Head of caudate nucleus (tissue), 42 donors: ENCODE data around the gene MYBPC1.
A peak's percentile ranks its signal among the peaks of the same experiment; 100 is the strongest.
"Not testable (repeated sequence)": the region's sequence is repeated elsewhere in the genome, so short reads cannot be mapped to it uniquely, and the experiment has no call there.

ENCODE experiments used
- DNase-seq, 42 donors: peaks; one replicate each; pipeline versions ENCODE4 v3.0.0 to v3.0.0-alpha.2; 2020 to 2021; ENCODE audit warnings: mixed read lengths in 7 of 42
- intact Hi-C: fragments of 100-400 bp; cut with DNase I; formaldehyde crosslinking; loops from one replicate; pipeline ENCODE4 v1.15.0; 2022

Gene MYBPC1

DNA sequence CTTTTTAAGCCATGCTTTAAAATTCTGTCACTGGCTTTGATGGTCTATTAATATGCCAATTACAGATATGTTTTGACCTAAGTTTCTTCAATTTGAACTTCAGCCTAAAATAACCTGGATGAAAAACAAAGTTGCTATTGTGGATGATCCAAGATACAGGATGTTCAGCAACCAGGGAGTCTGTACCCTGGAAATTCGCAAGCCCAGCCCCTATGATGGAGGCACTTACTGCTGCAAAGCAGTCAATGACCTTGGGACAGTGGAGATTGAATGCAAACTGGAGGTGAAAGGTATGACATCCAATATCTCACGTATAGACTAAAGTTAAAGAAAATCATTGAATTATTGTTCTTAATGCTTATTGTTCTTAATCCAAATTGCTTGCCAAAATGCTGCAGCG, 85.5 kb downstream of the MYBPC1 start:
- no peak for DNase-seq
- intact Hi-C loops, result no loop called here

DNA sequence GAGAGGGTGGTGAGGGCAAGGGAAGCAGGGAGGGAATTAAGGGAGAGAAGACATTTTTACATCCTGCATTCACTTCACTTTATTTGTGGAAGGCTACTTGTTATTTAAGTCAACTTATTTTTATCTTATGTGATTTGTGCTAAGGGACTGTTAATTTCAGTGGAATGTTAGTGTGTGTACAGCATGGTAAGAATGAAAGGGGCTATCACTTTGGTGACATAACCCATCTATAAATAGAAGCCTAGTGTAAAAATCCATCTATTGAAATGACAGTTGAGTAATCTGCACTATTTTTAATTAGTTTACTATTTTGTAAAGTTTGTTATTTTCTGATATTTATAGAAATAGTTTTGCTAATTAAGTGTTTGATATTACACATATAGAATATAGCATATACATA, 85.9 kb downstream of the MYBPC1 start:
- intact Hi-C loops, result no loop called here
- DNase-seq, result no peak

DNA sequence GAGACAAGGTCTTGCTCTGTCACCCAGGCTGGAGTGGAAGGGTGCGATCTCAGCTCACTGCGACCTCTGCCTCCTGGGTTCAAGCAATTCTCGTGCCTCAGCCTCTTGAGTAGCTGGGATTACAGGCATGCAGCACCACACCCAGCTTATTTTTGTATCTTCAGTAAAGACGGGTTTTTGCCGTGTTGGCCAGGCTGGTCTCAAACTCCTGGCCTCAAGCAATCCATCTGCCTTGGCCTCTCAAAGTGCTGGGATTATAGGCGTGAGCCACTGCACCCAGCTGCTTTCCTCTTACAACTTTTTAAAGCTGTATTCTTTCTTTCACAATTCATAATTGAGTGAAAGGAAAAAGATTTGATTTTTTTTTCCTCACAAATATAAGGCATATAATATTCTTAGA, 86.9 kb downstream of the MYBPC1 start:
- intact Hi-C loops, DNase-seq: not testable (repeated sequence)

DNA sequence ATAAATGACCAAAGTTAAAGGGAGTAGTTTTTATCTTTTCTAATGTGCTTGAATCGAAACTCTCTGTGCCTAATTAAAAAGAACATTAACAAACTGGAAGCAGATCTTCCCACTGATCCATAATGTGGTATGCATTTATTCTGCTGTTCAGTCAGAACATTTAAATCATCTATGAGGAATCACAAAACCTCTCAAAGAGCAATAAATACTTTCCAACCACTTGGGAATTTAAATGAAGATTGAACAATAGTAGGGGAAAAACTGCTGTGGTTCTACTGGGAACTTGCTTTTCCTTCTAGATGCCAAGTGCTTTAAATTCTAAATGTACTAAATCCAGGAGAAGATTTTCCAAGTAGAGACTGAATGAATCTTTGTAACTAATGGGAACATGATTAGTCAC, 90.3 kb downstream of the MYBPC1 start:
- intact Hi-C loops, result no loop called here
- DNase-seq, result no peak

DNA sequence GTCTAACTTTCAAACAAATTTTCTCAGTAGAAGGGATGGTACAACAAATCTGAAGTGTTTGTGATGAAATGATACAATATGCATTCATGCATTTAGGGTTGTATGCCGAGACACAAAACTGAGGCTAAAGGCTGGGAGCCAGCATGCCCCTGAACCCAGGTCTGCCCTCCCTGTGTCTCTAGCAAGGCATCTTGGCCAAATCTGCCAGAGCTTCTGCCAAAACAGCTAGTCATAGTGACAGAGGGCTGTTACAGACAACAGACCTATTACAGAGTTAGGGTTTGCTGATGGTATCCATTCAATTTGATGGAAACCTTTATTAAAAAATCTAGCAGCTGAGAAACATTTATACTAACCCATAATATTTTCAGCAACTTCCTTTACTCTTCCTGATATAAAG, 91.4 kb downstream of the MYBPC1 start:
- DNase-seq, result peak in 2 of 42 donors; percentile 22 to 57
- intact Hi-C loops, result no loop called here

DNA sequence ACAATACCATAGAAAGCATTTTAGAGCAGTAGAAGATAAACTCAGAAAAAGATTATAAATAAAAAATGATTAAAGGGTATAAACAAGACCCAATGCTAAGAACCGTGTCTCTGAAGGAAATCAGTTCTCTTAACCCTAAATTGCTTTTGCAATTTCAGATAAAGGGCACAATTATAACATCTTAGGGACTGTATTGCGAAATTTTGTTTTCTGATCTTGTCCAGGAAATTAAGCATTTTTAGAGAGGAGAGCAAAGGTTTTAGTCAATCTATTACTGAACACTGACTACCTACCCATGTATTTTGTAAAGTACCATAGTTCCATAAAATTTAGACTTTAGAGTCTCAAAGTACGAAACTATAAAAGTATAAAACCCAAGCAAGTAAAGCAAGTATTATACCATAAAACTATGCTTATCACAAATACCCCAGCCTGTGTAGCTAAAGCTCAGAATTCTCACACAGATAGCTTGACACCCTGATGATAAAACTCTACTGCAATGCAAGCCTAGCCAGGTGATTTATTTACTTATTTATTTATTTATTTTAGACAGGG, 95.8 kb downstream of the MYBPC1 start:
- no peak for DNase-seq
- intact Hi-C loops, result no loop called here

DNA sequence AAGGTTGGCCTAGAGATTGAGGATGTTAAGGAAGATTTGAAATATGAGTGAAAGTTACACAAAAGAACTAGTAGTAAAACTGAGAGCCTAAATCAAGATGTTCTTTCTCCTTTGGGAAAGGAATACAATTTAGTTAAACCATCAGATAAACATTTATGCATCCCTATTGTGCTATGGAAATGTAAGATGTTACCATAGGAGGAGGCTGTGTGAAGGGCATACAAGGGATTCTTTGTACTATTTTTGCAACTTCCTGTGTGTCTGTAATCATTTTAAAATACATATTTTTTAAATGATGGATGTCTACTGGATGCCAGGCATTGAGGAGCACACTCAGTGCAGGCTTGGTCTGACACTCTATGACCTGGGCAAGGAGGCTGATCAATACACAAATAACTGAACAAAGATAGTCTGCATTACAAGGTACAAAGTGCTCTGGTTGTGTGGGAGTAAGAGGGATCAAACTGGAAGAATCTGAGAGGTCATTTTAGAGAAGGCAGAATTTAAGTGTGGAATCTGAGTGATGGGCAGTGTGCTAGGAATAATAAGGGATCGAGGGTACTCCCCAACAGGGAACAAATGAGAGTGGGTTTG, 96.8 kb downstream of the MYBPC1 start:
- no peak for DNase-seq
- intact Hi-C loops, result no loop called here

DNA sequence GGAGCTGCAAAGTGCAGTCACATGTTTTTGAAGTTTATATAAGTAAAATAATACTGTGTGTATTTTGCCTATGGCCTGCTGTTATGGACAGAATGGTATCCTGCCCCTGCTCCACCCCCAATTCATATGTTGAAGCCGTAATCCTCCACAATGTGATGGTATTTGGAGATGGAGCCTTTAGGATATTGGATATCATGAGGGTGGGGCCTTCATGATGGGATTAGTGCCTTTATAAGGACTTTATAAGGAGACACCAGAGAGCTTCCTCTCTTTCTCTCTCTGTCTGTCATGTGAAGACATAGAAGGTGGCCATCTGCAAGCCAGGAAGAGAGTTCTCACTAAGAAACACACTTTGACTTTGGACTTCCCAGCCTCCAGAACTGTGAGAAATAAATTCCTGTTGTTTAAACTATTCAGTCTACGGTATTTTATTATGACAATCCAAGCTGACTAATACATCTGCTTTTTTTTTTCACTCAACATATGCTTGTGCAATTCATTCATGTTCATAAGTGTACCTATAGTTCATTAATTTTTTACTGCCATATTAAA, 99.6 kb downstream of the MYBPC1 start:
- DNase-seq, result no peak
- intact Hi-C loops, result no loop called here

DNA sequence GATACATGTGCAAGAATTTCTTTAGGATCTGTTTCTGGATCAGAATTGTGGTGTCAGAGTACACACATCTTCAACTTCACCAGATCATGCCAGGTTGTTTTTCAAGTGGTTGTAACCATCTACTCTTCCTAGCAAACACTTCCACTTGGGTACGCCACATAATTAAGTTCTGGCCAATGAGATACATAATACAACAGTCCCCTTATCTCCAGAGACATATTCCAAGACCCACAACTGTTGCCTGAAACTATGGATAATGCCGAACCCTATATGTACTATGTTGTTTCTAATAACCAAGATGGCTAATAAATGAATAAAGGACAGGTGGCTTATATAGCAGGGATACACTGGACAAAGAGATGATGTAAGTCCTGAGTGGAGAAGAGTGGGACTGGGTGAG, 100.2 kb downstream of the MYBPC1 start:
- intact Hi-C loops, result no loop called here
- no peak for DNase-seq

DNA sequence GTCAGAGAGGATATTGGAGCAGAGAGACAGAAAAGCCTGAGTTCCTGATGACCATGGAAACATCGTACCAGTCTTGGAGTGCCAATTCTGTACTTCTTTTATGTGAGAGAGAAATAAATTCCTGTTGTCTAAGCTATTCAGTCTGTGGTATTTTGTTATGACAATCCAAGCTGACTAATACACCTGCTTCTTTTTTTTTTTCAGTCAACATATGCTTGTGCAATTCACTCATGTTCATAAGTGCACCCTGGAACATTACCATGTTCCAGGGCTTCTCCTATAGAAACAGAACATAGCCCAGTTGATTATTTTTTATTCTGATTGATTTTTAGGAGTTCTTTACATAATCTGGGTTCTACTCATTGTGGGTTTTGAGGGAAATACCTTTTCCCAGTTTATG, 100.9 kb downstream of the MYBPC1 start:
- intact Hi-C loops, result no loop called here
- DNase-seq, result no peak

DNA sequence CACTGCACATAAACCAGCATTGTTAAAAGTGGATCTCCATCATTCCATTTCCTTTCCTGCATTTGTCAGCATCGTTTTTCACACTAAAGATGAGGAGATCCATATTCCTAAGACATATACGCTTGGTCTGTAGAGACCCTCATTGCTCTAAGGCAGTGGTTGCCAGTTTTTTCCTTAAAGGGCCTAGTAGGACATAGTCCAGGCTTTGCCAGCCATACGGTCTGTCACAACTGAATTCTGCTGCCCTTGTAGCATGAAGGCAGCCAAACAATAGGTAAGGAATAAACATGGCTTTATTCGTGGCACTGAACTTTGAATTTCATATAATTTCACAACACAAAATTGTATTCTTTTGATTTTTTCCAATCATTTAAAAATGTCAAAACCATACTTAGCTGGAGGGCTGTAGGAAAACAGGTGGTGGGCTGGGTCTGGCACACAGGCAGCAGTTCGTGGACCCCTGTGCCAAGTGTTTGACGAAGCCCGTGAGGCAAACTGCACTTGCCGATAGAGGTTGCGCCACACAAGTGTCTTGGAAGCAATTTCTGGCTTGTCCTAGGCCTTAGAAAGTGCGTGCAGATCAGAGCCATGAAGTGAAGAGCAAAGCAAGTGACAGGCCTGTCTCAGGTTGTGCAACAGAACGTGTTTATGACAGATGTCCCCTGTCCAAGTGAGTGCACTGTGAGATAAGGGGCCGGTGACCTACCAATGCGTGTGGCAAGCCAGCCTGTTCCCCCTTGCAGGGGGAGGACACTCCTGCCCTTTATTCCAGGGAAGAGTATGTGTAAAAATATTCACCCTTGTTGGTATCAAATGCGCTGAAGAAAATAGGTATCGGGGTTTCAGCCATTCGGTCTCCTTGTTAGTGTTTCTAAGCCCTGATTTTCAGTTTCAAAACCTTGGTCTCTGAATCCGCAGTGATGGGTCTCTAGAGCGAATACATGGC, 101.8 kb downstream of the MYBPC1 start:
- intact Hi-C loops, result no loop called here

DNA sequence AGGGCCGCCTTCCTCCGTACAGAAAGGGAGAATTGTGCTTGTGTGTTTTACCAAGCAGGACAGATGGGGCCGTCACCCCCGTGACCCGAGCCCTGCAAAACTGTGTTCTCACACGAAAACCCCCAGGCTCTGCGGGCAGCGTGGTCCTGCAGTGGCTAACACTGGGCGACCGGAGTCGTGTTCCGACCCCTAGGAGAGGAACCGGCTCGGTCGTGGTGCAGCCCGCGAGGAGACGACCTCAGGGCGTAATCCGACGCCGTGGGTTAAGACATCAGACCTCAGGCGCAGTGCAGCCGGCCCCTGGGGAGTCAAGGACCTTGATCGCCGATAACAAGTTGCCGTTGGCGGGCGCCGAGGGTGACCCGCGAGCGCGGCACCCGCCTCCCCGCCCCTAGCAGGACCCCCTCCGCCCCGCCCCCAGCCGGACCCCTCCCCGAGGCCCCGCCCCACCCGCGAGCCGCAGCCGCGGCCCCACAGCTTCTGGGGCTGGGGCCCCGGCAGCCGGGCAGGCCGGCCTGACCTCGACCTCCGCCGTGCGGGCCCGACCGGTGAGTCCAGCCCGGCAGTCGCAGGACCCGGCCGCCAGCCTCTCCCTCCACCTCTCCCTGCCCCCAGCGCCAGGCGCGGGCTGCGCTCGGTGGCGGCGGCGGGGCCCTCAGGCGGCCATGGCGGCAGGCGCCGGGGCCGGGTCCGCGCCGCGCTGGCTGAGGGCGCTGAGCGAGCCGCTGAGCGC, 102.6 kb downstream of the MYBPC1 start, which contains the start of gene CHPT1:
CHPT1 (plus strand) TSS at position 444 of the 733 bp plus-strand sequence; CDS start at position 666, 222 bp downstream.
- intact Hi-C loops, result no loop called here
- DNase-seq, result peak; percentile 29 to 84 (median 68)

More for the DNA sequence above, 101.8 kb downstream of the MYBPC1 start:
- peak in 36 of 42 donors; percentile 10 to 77 (median 38) for DNase-seq

DNA sequence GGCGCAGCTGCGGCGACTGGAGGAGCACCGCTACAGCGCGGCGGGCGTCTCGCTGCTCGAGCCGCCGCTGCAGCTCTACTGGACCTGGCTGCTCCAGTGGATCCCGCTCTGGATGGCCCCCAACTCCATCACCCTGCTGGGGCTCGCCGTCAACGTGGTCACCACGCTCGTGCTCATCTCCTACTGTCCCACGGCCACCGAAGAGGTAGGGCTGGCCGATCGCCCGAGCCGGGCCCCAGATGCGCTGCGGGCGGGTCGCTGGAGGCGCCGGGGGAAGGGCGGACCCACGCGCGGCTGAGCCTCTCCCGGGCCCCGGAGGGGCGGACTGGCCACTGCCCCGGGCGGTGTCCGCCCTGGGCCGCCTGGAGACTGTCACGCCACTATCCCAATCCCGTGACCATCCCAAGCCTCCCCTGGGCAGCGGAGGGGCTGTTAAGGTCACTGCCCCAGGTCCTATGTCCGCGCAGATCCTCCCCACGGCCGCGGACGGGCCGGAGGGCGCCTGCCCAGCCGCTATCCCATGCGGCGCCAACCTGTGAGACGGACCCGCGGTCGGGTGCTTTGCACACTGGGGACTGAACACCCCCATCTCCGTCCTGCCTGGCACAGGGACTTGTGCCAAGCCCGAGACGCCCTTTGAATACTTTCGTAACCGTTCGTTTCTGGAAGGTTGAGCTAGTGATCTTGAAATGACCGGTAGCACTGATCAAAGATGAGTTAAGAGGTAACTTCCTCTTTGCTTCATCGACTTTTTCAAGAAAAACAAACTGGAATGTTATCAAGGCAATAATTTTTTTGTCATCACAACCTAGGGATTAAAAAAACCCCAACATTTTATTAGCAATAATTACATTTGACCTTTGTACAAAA, 103.4 kb downstream of the MYBPC1 start:
- intact Hi-C loops, result no loop called here
- peak in 41 of 42 donors; percentile 26 to 76 (median 49) for DNase-seq

DNA sequence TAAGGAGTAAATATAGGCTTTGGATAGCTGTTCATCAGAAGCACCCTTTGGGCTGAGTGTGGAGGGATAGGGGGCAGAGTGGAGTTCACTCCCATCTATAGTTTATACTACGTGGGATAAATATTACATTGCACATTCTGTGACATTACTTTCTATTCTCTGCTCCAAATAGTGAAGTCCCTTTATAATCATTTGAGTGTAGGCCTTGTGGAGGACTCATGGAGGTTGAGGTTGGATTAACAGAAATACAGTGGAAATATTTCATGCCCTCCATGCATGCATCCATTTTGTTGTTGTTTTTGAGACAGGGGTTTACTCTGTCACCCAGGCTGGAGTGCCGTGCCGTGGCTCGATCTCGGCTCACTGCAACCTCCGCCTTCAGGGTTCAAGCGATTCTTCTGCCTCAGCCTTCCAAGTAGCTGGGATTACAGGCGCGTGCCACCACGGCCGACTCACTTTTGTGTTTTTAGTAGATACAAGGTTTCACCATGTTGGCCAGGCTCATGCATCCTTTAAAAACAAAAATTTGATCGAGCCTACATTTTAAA, 104.1 kb downstream of the MYBPC1 start:
- DNase-seq, result peak in 19 of 42 donors; percentile 19 to 65 (median 32)
- intact Hi-C loops, result no loop called here

DNA sequence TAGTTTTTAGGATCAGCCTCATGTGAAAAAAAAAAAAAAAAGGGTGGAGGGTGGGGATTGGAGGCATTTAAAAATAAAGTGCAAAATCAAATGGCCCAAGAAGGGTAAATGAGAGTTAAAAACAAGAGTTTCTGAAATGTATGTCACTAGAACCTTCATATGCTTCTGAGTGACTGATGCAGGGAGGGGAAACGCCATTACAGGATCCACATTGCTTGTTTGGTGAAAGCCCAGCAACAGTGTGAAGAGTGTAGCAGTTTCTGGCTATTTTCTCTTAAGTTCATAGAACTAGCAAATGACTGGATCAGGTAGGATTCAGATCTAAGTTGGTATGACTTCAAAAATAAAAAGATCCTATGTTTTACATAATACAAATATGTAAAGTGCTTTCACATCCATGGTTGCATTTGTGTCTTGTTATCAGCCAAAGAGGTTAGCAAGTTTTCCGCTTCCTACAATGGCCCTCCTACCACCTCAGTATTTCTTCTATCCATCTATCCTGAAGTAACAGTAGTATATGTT, 105.6 kb downstream of the MYBPC1 start:
- DNase-seq, result no peak
- intact Hi-C loops, result no loop called here

DNA sequence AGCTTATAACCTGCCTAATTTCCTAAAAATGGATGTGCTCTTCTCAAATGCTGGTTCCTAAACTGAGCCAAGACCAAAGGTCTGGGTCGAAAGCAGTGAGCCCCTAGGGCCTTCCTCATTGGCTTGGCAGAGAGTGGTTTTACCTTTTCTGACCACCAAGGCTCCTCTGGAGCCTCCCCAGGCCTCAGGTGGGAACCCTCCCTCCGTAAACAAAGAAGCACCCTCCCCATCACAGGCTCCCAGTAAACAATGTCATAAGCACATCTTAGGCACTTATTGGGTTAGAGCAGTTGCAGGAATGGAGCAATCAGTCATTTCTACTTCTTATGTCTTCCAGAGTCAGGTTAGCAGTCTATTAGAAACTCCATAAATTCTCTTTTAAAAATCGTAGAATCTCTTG, 108.7 kb downstream of the MYBPC1 start:
- DNase-seq, result no peak
- intact Hi-C loops, result no loop called here

DNA sequence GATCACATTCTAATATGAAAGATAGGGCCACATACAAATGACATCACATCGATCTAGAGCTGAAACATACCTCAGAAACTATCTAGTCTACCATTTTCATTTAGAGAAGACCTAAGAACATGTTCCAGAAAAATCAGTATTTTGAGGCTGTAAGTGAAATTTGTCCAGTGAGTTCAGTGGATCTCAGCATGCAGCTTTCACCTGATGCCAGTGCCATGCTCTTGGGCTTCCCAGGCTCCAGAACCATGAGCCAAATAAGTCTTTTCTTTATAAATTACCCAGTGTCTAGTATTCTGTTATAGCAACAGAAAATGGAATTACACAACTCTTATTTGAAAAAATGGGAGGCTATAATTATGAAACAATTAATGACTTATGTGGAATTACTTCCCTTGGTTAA, 111.6 kb downstream of the MYBPC1 start:
- DNase-seq, result no peak
- intact Hi-C loops, result no loop called here
